ENCODE measurements around the gene RPS15. TPM values are rescaled to one million over a fixed set of nuclear protein-coding genes. Genes with fewer than 3 reads are reported as not detected.
"Not testable (repeated sequence)": the region's sequence is repeated elsewhere in the genome, so short reads cannot be mapped to it uniquely, and the experiment has no call there.

RPS15 gene
- total RNA-seq, 1 donor from 2014 or later = 603 TPM

- peaks cover 9% of the 10 kb centered on the region for H3K4me1 Mint-ChIP-seq (ENCODE audit: low read depth, unreplicated experiment)
- peaks cover 35% of the 10 kb centered on the region for H3K9me3 Mint-ChIP-seq (ENCODE audit: unreplicated experiment)
- TF ChIP-seq CTCF (IDR thresholded peaks at IDR 0.05; ENCODE audit: partially characterized antibody, unreplicated experiment) = no peak
- no peak overlapping the region for H3K27ac Mint-ChIP-seq (ENCODE audit: unreplicated experiment)
- no peak for DNase-seq
- no peak overlapping the region for H3K4me3 Mint-ChIP-seq (ENCODE audit: unreplicated experiment)
- H3K36me3 Mint-ChIP-seq (ENCODE audit: unreplicated experiment) = no peaks in the 10 kb centered on the region
- H3K27me3 Mint-ChIP-seq (ENCODE audit: unreplicated experiment) = peaks cover 36% of the 10 kb centered on the region
Observed at GRCh38 chr19:1475751-1476437, 37.7 kb downstream of the RPS15 start.

- H3K4me3 Mint-ChIP-seq (ENCODE audit: unreplicated experiment); H3K36me3 Mint-ChIP-seq (ENCODE audit: unreplicated experiment); H3K27ac Mint-ChIP-seq (ENCODE audit: unreplicated experiment); H3K4me1 Mint-ChIP-seq (ENCODE audit: low read depth, unreplicated experiment); DNase-seq: not testable (repeated sequence)
- Mint-ChIP-seq H3K27me3 (ENCODE audit: unreplicated experiment) (peaks cover 29% of the 10 kb centered on the region), H3K9me3 (ENCODE audit: unreplicated experiment) (peaks cover 29% of the 10 kb centered on the region)
Observed at GRCh38 chr19:1477056-1477455, 38.9 kb downstream of the RPS15 start.

- peak within 1 kb of the TSS; percentile 94 for H3K4me3 Mint-ChIP-seq (ENCODE audit: unreplicated experiment)
- peak; percentile 94 for DNase-seq
- peaks cover 2% of the 10 kb centered on the region for H3K4me1 Mint-ChIP-seq (ENCODE audit: low read depth, unreplicated experiment)
- H3K27ac Mint-ChIP-seq (ENCODE audit: unreplicated experiment) = peak within 1 kb of the TSS; percentile 91
- TF ChIP-seq CTCF (IDR thresholded peaks at IDR 0.05; ENCODE audit: partially characterized antibody, unreplicated experiment) = no peak
- no peaks in the 10 kb centered on the region for H3K36me3 Mint-ChIP-seq (ENCODE audit: unreplicated experiment)
- H3K9me3 Mint-ChIP-seq (ENCODE audit: unreplicated experiment) = peaks cover 12% of the 10 kb centered on the region
- H3K27me3 Mint-ChIP-seq (ENCODE audit: unreplicated experiment) = peaks cover 18% of the 10 kb centered on the region
Observed at GRCh38 chr19:1478934-1479707, 40.9 kb downstream of the RPS15 start, which contains the start of gene C19orf25. Gene C19orf25 (minus strand): TSS chr19:1479215. CDS start chr19:1478903, 312 bp downstream.

- peaks cover 11% of the 10 kb centered on the region for H3K27me3 Mint-ChIP-seq (ENCODE audit: unreplicated experiment)
- DNase-seq = no peak
- H3K4me3 Mint-ChIP-seq (ENCODE audit: unreplicated experiment) = no peak overlapping the region
- H3K9me3 Mint-ChIP-seq (ENCODE audit: unreplicated experiment) = peaks cover 10% of the 10 kb centered on the region
- H3K27ac Mint-ChIP-seq (ENCODE audit: unreplicated experiment) = no peak overlapping the region
- no peak for TF ChIP-seq CTCF (IDR thresholded peaks at IDR 0.05; ENCODE audit: partially characterized antibody, unreplicated experiment)
- H3K36me3 Mint-ChIP-seq (ENCODE audit: unreplicated experiment) = no peaks in the 10 kb centered on the region
- H3K4me1 Mint-ChIP-seq (ENCODE audit: low read depth, unreplicated experiment) = peaks cover 2% of the 10 kb centered on the region
Observed at GRCh38 chr19:1481224-1481892, 43.2 kb downstream of the RPS15 start.

GRCh38 chr19:1481893-1482360 is 43.7 kb downstream of the RPS15 start:
- H3K36me3 Mint-ChIP-seq (ENCODE audit: unreplicated experiment) = no peaks in the 10 kb centered on the region
- no peak for TF ChIP-seq CTCF (IDR thresholded peaks at IDR 0.05; ENCODE audit: partially characterized antibody, unreplicated experiment)
- H3K9me3 Mint-ChIP-seq (ENCODE audit: unreplicated experiment) = peaks cover 10% of the 10 kb centered on the region
- H3K27ac Mint-ChIP-seq (ENCODE audit: unreplicated experiment) = no peak overlapping the region
- H3K27me3 Mint-ChIP-seq (ENCODE audit: unreplicated experiment) = peaks cover 11% of the 10 kb centered on the region
- DNase-seq = no peak
- H3K4me1 Mint-ChIP-seq (ENCODE audit: low read depth, unreplicated experiment) = peaks cover 2% of the 10 kb centered on the region
- H3K4me3 Mint-ChIP-seq (ENCODE audit: unreplicated experiment) = no peak overlapping the region

Measured in glutamatergic neuron (in vitro differentiated cells).